HG02763 (cell line): ENCODE measurements around the gene UNC5C.

ENCODE experiments used
- ATAC-seq: cut with Tn5 transposase; IDR thresholded peaks from one replicate; pipeline ENCODE4 v1.9.1; 2021; ENCODE audit warnings: mild to moderate bottlenecking, moderate library complexity; ENCODE audit not compliant: unreplicated experiment

Gene UNC5C

GRCh38 chr4:95283320-95283719, 265.5 kb downstream of the UNC5C start:
- no peak for ATAC-seq

GRCh38 chr4:95272797-95273196, 276.0 kb downstream of the UNC5C start:
- ATAC-seq: no peak

GRCh38 chr4:95272036-95272435, 276.7 kb downstream of the UNC5C start:
- ATAC-seq: no peak

- ATAC-seq: no peak
These were observed 279.8 kb downstream of the UNC5C start for GRCh38 chr4:95268819-95269565.

GRCh38 chr4:95267081-95267480, 281.7 kb downstream of the UNC5C start:
- ATAC-seq: no peak

- no peak for ATAC-seq
These were observed 282.7 kb downstream of the UNC5C start for GRCh38 chr4:95265814-95266740.

- no peak for ATAC-seq
These were observed 283.9 kb downstream of the UNC5C start for GRCh38 chr4:95264843-95265242.

GRCh38 chr4:95263960-95264359, 284.8 kb downstream of the UNC5C start:
- ATAC-seq: no peak

- ATAC-seq: no peak
These were observed 285.4 kb downstream of the UNC5C start for GRCh38 chr4:95263391-95263790.

GRCh38 chr4:95256108-95256835, 292.5 kb downstream of the UNC5C start:
- ATAC-seq: no peak

- ATAC-seq: no peak
These were observed 293.2 kb downstream of the UNC5C start for GRCh38 chr4:95255396-95256107.

- no peak for ATAC-seq
These were observed 297.2 kb downstream of the UNC5C start for GRCh38 chr4:95251568-95251967.

- ATAC-seq: no peak
These were observed 298.1 kb downstream of the UNC5C start for GRCh38 chr4:95250544-95251137.

GRCh38 chr4:95249426-95250021, 299.2 kb downstream of the UNC5C start:
- ATAC-seq: no peak

GRCh38 chr4:95248720-95249425, 299.9 kb downstream of the UNC5C start:
- no peak for ATAC-seq

- ATAC-seq: no peak
These were observed 304.9 kb downstream of the UNC5C start for GRCh38 chr4:95243892-95244291.

GRCh38 chr4:95238554-95238953, 310.2 kb downstream of the UNC5C start:
- ATAC-seq: no peak

GRCh38 chr4:95232358-95233156, 316.2 kb downstream of the UNC5C start:
- no peak for ATAC-seq
